CD4-positive, alpha-beta T cell treated with Interleukin-6 for 4 hours (primary cell): ENCODE data around the gene VPS13A.
A peak's percentile ranks its signal among the peaks of the same experiment; 100 is the strongest.

Source experiments
- DNase-seq: peaks from one replicate; pipeline ENCODE4 v3.0.0-alpha.2; 2020; ENCODE audit warnings: mixed read lengths

The VPS13A gene

GRCh38 chr9:77177143-77177893 is at the start of gene VPS13A:
Gene VPS13A, plus strand, starts transcription at chr9:77177534. Its CDS starts 171 bp downstream, at chr9:77177705.
- peak; percentile 95 for DNase-seq

DNA sequence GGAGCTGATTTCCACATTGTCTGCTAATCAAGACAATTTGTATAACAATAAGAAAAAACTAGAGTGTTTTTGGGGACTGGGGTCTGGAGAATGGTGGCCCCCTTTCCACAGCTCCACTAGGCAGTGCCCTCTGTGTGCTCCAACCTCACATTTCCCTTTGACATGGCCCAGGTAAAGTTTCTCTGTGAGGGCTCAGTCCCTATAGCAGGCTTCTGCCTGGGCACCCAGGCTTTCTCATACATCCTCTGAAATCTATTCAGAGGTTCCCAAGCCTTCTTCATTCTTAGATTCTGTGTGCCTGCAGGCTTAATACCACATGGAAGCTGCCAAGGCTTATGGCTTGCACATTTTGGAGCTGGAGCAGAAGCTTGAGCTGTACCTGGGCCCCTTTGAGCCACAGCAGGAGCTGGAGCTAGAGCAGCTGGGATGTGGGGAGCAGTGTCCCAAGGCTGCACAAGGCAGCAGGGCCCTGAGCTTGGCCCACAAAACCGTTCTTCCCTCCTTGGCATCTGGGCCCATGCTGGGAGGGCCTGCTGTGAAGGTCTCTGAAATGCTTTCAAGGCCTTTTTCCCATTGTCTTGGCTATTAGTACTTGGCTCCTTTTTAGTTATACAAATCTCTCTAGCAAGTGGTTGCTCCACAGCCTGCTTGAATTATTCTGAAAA is 49.1 kb upstream of the VPS13A start:
- DNase-seq: no peak

DNA sequence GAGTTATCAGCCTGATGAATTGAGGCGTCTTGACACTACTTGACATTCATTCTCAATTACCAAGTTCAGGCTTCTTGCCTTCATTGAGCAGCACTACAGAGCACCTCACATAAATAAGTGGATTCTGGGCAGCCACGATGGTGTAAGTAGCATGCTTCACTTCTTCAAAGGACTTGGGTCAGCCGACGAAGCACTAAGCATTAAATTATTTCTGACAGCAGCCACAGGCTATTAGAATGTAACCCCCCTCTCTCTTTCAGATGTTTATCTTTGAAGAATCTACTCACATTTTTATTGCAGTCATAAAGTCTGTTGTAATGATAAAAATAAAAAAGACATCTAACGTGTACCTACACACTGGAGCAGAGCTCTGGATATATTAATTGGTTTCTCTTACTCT is 45.9 kb upstream of the VPS13A start:
- no peak for DNase-seq

DNA sequence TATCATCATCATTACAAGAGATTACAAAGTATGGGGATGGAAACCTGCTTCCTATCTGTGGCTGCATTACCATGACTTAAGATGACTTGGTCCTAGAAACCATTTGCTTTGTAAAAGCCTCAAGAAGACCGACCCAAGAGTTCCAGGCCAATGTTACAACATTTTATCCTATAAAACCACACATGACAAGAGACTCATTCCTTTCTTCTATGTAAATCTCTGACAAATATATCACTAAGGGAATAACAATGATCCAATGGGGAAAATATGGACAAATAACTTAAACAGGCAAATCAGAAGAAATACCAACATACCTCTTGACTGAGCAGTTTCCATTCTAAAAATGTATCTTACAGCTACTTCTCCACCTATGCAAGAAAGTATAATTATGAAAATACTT is 44.3 kb upstream of the VPS13A start:
- DNase-seq: no peak

DNA sequence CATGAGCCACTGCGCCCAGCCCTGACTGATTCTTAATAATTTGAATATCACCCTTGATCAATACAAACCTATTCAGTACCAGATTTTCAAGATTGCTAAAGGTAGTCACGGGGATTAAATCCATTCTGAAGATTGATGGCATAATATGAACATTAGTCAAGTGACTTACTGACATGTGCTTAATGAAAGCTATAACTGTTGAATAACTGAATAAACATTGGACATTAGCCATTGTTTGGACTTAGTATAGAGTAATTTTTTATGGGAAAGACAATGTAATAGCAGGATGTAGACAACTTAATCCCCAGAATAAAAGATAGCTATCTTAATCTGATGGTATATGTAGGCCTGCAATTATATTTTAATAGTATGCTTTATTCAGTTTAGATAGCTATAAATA is 35.0 kb upstream of the VPS13A start:
- DNase-seq: no peak

DNA sequence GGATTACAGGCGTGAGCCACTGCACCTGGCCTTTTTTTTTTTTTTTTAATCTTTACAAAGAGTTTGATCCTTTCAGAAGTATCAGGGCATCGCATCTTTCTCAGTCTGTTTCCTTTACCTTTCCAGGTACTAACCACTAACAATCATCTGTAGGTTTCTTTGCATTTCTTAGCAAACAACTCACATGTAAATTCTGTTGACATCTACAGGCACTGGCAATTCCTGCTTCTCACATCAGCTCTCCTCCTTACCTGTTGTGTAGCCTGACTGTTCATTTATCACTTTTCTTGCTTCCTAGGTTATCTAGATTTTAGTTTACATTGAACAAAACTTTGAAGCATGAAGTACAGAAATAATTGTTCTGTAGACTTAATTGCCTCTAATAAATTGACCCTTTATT is 27.5 kb upstream of the VPS13A start:
- DNase-seq: no peak

DNA sequence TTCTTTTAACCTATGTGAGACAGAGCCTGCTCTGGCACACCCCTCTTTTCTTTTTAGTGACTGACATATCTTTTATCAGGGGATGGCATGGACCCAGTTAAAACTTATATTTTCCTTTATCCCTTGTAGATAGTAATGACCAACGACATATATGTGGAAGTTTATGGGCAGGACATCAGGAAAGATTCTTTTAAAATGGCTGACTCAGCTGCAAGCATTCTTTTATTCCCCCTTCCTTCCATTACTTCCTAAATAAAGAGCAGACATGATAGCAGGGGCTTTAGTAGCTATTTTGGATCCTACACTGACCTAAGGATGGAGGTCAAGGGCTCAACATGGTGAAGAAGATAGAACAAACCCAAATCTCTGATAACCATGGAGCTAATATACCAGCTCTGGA is 25.0 kb upstream of the VPS13A start:
- DNase-seq: no peak

- no peak for DNase-seq
Observed at GRCh38 chr9:77156646-77157371, 20.5 kb upstream of the VPS13A start.

DNA sequence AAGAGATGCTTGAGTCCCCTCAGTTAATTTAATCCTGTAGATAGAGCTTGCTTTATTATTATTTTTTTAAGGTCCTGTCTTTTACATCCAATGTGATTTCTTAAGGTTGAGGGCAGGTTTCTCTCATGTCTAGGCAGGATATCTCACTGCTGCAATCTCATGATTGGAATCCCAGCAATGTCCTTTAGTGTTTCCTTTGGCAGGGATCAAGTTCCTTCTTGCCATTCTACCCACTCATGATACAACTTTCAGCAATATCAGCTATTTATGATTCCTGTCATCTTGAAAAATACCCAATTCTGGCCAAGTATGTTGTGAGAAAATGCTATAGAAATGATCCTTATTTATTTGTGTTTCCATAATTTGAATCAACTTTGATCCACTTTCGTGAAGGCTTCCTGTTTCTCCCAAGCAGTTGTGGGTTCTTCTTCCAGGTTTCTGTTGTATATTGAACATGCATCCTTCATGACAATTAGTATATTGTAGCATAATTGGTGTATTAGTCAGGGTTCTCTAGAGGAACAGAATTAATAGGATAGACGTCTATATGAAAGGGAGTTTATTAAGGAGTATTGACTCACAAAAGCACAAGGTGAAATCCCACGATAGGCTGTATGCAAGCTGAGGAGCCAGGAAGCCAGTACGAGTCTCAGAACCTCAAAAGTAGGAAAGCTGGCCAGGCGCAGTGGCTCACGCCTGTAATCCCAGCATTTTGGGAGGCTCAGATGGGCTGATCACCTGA is 18.4 kb upstream of the VPS13A start:
- DNase-seq: no peak

- DNase-seq: no peak
Observed at GRCh38 chr9:77161191-77161590, 16.1 kb upstream of the VPS13A start.

DNA sequence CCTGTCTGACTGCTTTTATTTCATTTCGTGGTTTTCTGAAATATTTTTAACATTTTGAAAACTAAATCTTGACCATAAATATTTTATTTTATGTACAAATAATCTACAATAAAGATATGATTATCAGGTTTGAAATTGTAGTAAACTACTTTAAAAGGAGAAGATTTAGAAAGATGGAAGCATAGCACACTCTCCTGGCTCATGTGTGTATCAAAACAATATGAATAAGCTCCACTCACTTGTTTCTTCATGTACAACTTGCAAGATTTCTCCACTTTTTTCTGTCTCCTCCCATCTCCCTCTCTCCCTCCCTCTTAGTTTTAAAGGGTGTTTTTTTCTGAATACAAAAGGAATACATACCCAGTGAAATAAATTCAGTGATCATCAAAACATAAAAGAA is 15.4 kb upstream of the VPS13A start:
- no peak for DNase-seq

DNA sequence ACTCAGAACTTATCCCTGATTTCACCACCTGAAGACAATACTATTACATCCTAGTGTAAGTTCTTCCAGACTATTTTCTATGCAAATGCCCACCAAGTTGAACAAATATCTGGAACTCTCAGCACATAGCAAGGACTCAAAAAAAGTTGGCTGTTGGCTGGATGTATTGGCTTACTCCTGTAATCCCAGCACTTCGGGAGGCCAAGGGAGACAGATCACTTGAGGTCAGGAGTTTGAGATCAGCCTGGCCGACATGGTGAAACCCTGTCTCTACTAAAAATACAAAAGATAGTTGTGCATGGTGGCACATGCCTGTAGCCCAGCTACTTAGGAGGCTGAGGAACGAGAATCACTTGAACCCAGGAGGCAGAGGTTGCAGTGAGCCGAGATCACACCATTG is 15.0 kb upstream of the VPS13A start:
- DNase-seq: no peak

GRCh38 chr9:77163884-77164283 is 13.4 kb upstream of the VPS13A start:
- DNase-seq: no peak

DNA sequence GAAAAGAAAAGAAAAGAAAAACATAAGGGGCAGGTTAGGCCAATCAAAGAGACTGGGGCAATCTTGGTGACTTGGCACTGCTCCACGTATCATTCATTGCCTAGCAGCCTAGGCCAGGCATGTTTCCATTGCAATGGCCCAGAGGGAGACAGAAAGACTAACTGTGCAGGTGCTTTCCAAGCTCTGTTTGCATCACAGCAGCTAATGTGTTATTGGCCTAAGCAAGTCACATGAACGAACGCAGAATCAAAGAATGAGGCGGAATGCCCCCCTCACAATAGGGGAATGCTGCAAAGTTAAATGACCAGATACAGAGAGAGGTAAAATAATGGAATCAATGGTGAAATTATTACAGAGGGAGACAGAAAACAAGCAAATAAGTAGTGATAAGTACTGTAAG is 11.1 kb upstream of the VPS13A start:
- DNase-seq: no peak

DNA sequence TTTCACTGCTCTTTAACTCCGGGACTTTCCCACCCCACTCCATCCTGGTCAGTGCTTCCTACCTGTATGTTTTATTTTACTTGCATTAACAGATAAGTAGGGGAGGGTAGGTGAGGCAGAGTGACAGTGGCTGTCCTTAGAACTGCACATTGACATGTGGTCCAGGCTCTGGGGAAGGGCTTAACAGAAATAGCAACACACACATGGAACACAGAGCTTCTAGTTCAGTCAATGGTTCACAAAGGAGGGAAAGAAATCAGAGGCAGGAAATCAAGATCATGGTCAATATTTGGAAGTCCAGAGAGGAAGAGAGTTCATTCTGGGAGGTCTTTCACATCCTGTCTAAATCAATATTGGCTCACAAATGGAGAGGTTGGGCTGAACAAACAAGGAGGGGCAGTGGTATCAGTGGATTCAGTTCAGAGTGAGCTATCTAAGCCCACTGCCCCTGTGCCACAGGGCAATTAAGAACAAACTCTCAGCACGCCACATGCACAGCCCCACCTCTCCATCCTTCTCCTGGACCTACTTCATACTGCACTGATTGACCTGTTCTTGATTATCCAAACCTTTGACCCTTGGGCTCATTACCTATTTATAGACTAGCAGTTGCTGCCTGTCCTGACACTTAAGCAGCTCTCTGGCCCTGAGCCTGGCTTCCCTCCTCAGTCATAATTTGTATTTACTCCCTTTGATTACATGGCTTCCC is 6.2 kb upstream of the VPS13A start:
- no peak for DNase-seq

GRCh38 chr9:77175151-77175550 is 2.2 kb upstream of the VPS13A start:
- no peak for DNase-seq

GRCh38 chr9:77176106-77176505 is 1.2 kb upstream of the VPS13A start:
- DNase-seq: no peak

DNA sequence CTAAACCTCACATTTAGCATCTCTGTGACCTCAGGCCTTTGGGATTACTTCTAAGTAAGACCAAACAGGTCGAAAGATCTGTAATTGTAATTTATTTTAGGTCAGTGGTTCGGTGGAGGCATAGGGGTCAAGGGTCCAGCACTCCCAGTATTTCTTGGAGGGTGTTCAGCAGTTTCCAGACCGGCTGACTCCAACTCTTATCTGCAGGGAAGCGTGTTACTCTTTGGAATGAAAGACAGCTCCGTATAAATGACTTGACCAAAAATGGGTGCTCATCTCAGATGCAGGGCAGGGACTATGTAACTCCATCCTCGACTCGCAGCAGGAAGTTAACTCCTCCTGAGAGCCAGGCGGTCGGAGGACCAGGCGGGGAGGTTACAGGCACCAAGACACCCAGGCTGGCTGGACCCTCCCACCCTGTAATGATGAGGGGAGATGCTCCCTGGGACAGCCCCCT is 620 bp upstream of the VPS13A start:
- no peak for DNase-seq

DNA sequence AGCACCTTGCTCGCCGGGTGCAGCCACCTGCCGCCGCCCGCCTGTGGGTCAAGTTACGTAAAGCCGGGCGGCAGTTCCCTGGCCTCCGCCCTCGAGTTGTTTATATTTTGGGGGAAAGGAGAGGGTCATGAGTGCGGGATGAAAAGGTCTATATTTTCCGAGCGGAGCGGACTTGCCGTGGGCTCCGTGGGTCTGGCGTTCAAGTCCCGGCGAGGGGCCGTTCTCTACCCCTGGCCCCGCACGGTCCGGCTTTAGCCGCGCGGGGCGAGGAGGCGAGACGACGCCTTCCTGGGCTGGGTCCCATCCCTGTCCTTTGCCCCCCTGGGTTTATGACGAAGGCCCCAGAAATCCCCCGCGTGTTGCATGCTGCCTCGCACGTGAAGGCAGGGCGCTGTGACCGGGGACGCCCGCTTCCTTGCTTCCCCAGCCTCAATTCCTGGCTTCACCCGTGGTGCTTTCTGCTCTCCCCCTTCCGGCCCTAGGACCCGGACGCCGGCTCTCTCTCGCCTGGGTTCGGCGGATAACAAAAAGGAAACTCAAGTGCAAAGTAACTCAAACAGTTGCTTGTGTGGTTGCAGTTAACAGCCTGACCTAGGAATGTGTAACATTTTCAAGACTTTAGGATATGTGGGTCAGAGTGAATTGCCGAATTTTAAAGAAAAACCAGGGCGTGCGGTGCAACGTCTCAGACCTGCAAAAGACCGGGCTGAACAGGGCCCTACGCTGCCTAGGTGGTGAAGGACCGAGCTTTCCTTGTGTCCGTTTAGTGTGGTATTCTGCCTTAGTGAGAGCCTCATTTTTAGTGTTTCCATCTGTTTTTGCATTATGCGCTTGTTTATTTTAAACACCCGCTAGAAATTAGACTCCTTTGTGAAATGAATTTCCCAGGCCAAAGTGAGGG is 810 bp downstream of the VPS13A start:
- DNase-seq: peak; percentile 54

DNA sequence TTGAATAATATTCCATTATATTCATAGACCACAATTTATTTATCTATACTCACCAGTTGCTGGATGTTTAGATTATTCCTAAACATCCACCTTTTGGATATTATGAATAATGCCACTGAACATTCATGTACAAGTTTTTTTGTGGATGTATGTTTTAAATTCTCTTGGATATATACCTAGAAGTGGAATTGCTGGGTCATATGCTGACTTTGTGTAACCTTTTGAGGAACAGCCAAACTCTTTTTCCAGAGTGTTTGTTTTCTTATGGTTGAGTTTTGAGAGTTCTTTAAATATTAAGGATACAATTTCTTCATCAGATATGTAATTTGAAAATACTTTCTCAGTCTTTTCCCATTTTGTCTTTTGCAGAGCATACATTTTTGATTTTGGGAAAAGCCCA is 2.7 kb downstream of the VPS13A start:
- no peak for DNase-seq

GRCh38 chr9:77183581-77183980 is 6.2 kb downstream of the VPS13A start:
- no peak for DNase-seq
